Immature natural killer cell (primary cell): Measurements from ENCODE around the gene FUT1. TPM values are rescaled to one million over a fixed set of nuclear protein-coding genes. Genes with fewer than 3 reads are reported as not detected.
A peak's percentile ranks its signal among the peaks of the same experiment; 100 is the strongest.

Experiments
- DNase-seq, 3 donors: peaks; one replicate each; pipeline ENCODE4 v3.0.0; 2022; ENCODE audit warnings: mixed read lengths in 1 of 3
- H3K27ac Mint-ChIP-seq, 6 donors: one replicate each; pipeline ENCODE4 v1.8.0; 2020; ENCODE audit warnings: mixed read lengths in 6 of 6, mild to moderate bottlenecking in 5 of 6, inconsistent platforms in 4 of 6, moderate library complexity in 3 of 6
- H3K27me3 Mint-ChIP-seq, 3 donors: one replicate each; pipeline ENCODE4 v1.8.0; 2020 to 2021; ENCODE audit warnings: low read depth in 3 of 3, mild to moderate bottlenecking in 3 of 3, mixed read lengths in 3 of 3, moderate library complexity in 3 of 3, inconsistent platforms in 1 of 3
- H3K36me3 Mint-ChIP-seq, 3 donors: one replicate each; pipeline ENCODE4 v1.8.0; 2020; ENCODE audit warnings: mixed read lengths in 3 of 3, inconsistent platforms in 2 of 3, mild to moderate bottlenecking in 2 of 3
- H3K4me1 Mint-ChIP-seq, 2 donors: one replicate each; pipeline ENCODE4 v1.8.0; 2020; ENCODE audit warnings: inconsistent platforms in 2 of 2, mild to moderate bottlenecking in 2 of 2, mixed read lengths in 2 of 2, moderate library complexity in 1 of 2
- H3K4me3 Mint-ChIP-seq, 5 donors: one replicate each; pipeline ENCODE4 v1.8.0; 2020; ENCODE audit warnings: mild to moderate bottlenecking in 5 of 5, mixed read lengths in 5 of 5, inconsistent platforms in 3 of 5, moderate library complexity in 3 of 5
- H3K9me3 Mint-ChIP-seq, 6 donors: one replicate each; pipeline ENCODE4 v1.8.0; 2020; ENCODE audit warnings: mild to moderate bottlenecking in 6 of 6, mixed read lengths in 6 of 6, inconsistent platforms in 4 of 6, moderate library complexity in 3 of 6
- polyA plus RNA-seq, 3 donors: library from polyadenylated mRNA; unstranded; fragments of 300-500 nt; fragmentation: Illumina TruSeq; gene quantifications; one replicate each; pipeline ENCODE4 v1.2.3, GENCODE V29; 2021

Gene FUT1
- polyA plus RNA-seq, 3 donors from 2014 or later = not detected

GRCh38 chr19:48741129-48741999, 11.1 kb downstream of the FUT1 start:
- Mint-ChIP-seq H3K4me1 (peaks cover 17 to 21% of the 10 kb centered on the region in 2 donors), H3K9me3 (no peaks in the 10 kb centered on the region), H3K27me3 (peaks cover 7 to 14% (median 8%) of the 10 kb centered on the region in 3 donors), H3K27ac (no peak overlapping the region), H3K36me3 (no peaks in the 10 kb centered on the region), H3K4me3 (peak overlapping the region in 2 of 5 donors; percentile 17 to 18)
- peak in 1 of 3 donors; percentile 19 for DNase-seq

GRCh38 chr19:48740164-48740972, 12.1 kb downstream of the FUT1 start, which contains the start of gene RASIP1:
Gene RASIP1, minus strand, starts transcription at chr19:48740610. Its CDS starts 328 bp downstream, at chr19:48740282.
- H3K27ac Mint-ChIP-seq = no peak within 1 kb of the TSS

GRCh38 chr19:48739404-48740163, 12.9 kb downstream of the FUT1 start:
- peak overlapping the region in 4 of 5 donors; percentile 4 to 53 (median 48) for H3K4me3 Mint-ChIP-seq
- DNase-seq = no peak
- no peak overlapping the region for H3K27ac Mint-ChIP-seq
- no peaks in the 10 kb centered on the region for H3K36me3 Mint-ChIP-seq
- H3K4me1 Mint-ChIP-seq = peaks cover 13 to 15% of the 10 kb centered on the region in 2 donors
- H3K9me3 Mint-ChIP-seq = no peaks in the 10 kb centered on the region
- peaks cover 0 to 8% (median 7%) of the 10 kb centered on the region in 3 donors for H3K27me3 Mint-ChIP-seq

More at GRCh38 chr19:48740164-48740972, 12.1 kb downstream of the FUT1 start, which contains the start of gene RASIP1:
- Mint-ChIP-seq H3K9me3 (no peaks in the 10 kb centered on the region), H3K27me3 (peaks cover 0 to 12% (median 7%) of the 10 kb centered on the region in 3 donors), H3K36me3 (no peaks in the 10 kb centered on the region), H3K4me3 (peak within 1 kb of the TSS; percentile 17 to 53 (median 45)), H3K4me1 (peaks cover 15 to 17% of the 10 kb centered on the region in 2 donors)
- no peak for DNase-seq

- Mint-ChIP-seq H3K4me1 (peaks cover 13 to 15% of the 10 kb centered on the region in 2 donors), H3K9me3 (no peaks in the 10 kb centered on the region), H3K4me3 (peak overlapping the region; percentile 70 to 79 (median 75)), H3K27ac (peak overlapping the region in 4 of 6 donors; percentile 12 to 73 (median 54)), H3K36me3 (no peaks in the 10 kb centered on the region), H3K27me3 (peaks cover 0 to 7% (median 4%) of the 10 kb centered on the region in 3 donors)
- DNase-seq = peak; percentile 78 to 80 (median 78)
Observed at GRCh38 chr19:48738557-48739403, 13.7 kb downstream of the FUT1 start.

- peaks cover 13 to 15% of the 10 kb centered on the region in 2 donors for H3K4me1 Mint-ChIP-seq
- H3K27ac Mint-ChIP-seq = peak overlapping the region in 1 of 6 donors; percentile 23
- H3K4me3 Mint-ChIP-seq = peak overlapping the region in 4 of 5 donors; percentile 44 to 79 (median 68)
- no peaks in the 10 kb centered on the region for H3K9me3 Mint-ChIP-seq
- no peaks in the 10 kb centered on the region for H3K36me3 Mint-ChIP-seq
- H3K27me3 Mint-ChIP-seq = peaks cover 0 to 7% (median 3%) of the 10 kb centered on the region in 3 donors
- DNase-seq = no peak
Observed at GRCh38 chr19:48737360-48737998, 15.0 kb downstream of the FUT1 start.

- Mint-ChIP-seq H3K27me3 (peaks cover 2 to 6% (median 3%) of the 10 kb centered on the region in 3 donors), H3K4me1 (peaks cover 6 to 8% of the 10 kb centered on the region in 2 donors), H3K4me3 (no peak overlapping the region), H3K27ac (peak overlapping the region in 1 of 6 donors; percentile 40), H3K9me3 (no peaks in the 10 kb centered on the region), H3K36me3 (peaks cover 0 to 4% (median 0%) of the 10 kb centered on the region in 3 donors)
- no peak for DNase-seq
Observed at GRCh38 chr19:48735031-48735615, 17.3 kb downstream of the FUT1 start.

- peaks cover 0 to 4% (median 0%) of the 10 kb centered on the region in 3 donors for H3K36me3 Mint-ChIP-seq
- H3K9me3 Mint-ChIP-seq = no peaks in the 10 kb centered on the region
- no peak for DNase-seq
- H3K27me3 Mint-ChIP-seq = peaks cover 2 to 4% (median 3%) of the 10 kb centered on the region in 3 donors
- no peak overlapping the region for H3K4me3 Mint-ChIP-seq
- peaks cover 6 to 7% of the 10 kb centered on the region in 2 donors for H3K4me1 Mint-ChIP-seq
- peak overlapping the region in 1 of 6 donors; percentile 40 for H3K27ac Mint-ChIP-seq
Observed at GRCh38 chr19:48734625-48735024, 17.8 kb downstream of the FUT1 start.

- Mint-ChIP-seq H3K36me3 (peaks cover 1 to 7% (median 4%) of the 10 kb centered on the region in 3 donors), H3K4me3 (no peak overlapping the region), H3K9me3 (peaks cover 0 to 3% (median 0%) of the 10 kb centered on the region in 6 donors), H3K4me1 (peaks cover 7 to 10% of the 10 kb centered on the region in 2 donors), H3K27ac (no peak overlapping the region), H3K27me3 (peaks cover 0 to 4% (median 3%) of the 10 kb centered on the region in 3 donors)
- DNase-seq = no peak
Observed at GRCh38 chr19:48731452-48731851, 21.0 kb downstream of the FUT1 start.

GRCh38 chr19:48728911-48729664, 23.4 kb downstream of the FUT1 start:
- Mint-ChIP-seq H3K27ac (no peak overlapping the region), H3K27me3 (peaks cover under 1 to 7% (median 4%) of the 10 kb centered on the region in 3 donors), H3K36me3 (peaks cover 4 to 9% (median 9%) of the 10 kb centered on the region in 3 donors), H3K4me1 (peaks cover 21 to 27% of the 10 kb centered on the region in 2 donors), H3K9me3 (peaks cover 0 to 8% (median 0%) of the 10 kb centered on the region in 6 donors), H3K4me3 (no peak overlapping the region)
- no peak for DNase-seq

GRCh38 chr19:48726556-48726955, 25.9 kb downstream of the FUT1 start:
- H3K36me3 Mint-ChIP-seq = peaks cover 4 to 9% (median 9%) of the 10 kb centered on the region in 3 donors
- DNase-seq = peak; percentile 41 to 58 (median 52)
- H3K9me3 Mint-ChIP-seq = peaks cover 0 to 8% (median 0%) of the 10 kb centered on the region in 6 donors
- H3K27me3 Mint-ChIP-seq = peaks cover 3 to 7% (median 4%) of the 10 kb centered on the region in 3 donors
- peak overlapping the region; percentile 60 to 91 (median 71) for H3K27ac Mint-ChIP-seq
- H3K4me1 Mint-ChIP-seq = peaks cover 21 to 27% of the 10 kb centered on the region in 2 donors
- peak overlapping the region in 3 of 5 donors; percentile 5 to 41 (median 14) for H3K4me3 Mint-ChIP-seq
